Pancreas (tissue), 10 donors: ENCODE measurements around the gene ADCY1. TPM values are rescaled to one million over a fixed set of nuclear protein-coding genes. Genes with fewer than 3 reads are reported as not detected.

ENCODE experiments used
- ATAC-seq, 4 donors: fragments of 200-7000 bp; cut with Tn5 transposase; one replicate each; pipeline versions ENCODE4 v1.8.0 to v1.9.1; 2020; ENCODE audit warnings: mild to moderate bottlenecking in 4 of 4, moderate library complexity in 4 of 4
- DNase-seq, 6 donors: peaks; one replicate each; pipeline ENCODE4 v3.0.0-alpha.2; 2020
- FAIRE-seq: peaks from 2 replicates; lab custom pipeline; 2012; peaks lifted over from hg19 to GRCh38; lab: Jason Lieb, UNC
- H3K27ac ChIP-seq, 4 donors: fragments of 200-600 bp; sonication (generic); 1 replicate in 3 of 4; 2 replicates in 1 of 4; pipeline versions ENCODE4 v1.5.0 to v1.8.0; 2020
- H3K27me3 ChIP-seq, 4 donors: fragments of 200-600 bp; one replicate each; pipeline ENCODE4 v1.8.0; 2021
- H3K36me3 ChIP-seq, 3 donors: fragments of 200-600 bp; sonication (generic) in 1 of 3; one replicate each; pipeline versions ENCODE4 v1.5.0 to v1.8.0; 2020 to 2021
- H3K4me1 ChIP-seq, 3 donors: fragments of 200-600 bp; one replicate each; pipeline ENCODE4 v1.8.0; 2021
- H3K4me3 ChIP-seq, 4 donors: fragments of 200-600 bp; sonication (generic) in 2 of 4; one replicate each; pipeline versions ENCODE4 v1.5.0 to v1.8.0; 2020 to 2021
- H3K9me3 ChIP-seq, 4 donors: fragments of 200-600 bp; one replicate each; pipeline ENCODE4 v1.8.0; 2021
- CTCF ChIP-seq, 4 donors: fragments of 200-600 bp; sonication (generic) in 3 of 4; IDR thresholded peaks; one replicate each; pipeline versions ENCODE4 v1.5.0 to v1.8.0; 2021; ENCODE audit warnings: antibody characterized with exemption in 4 of 4
- WGBS, 2 donors: extraction: QIAGEN DNeasy Blood & Tissue Kit; methylation state at CpG; one replicate each; pipeline ENCODE4 v1.1.7; 2013; 5-methylcytosine and 5-hydroxymethylcytosine counted together
- intact Hi-C, 3 donors: fragments of 100-400 bp; cut with DNase I; formaldehyde crosslinking; loops; one replicate each; pipeline versions ENCODE4 v1.11.1 to v1.14.2; 2022
- polyA plus RNA-seq, 2 donors: library from polyadenylated mRNA; stranded (reverse); fragments of 200-250 nt; gene quantifications; one replicate each; pipeline ENCODE4 v1.2.3, GENCODE V29; 2013
- total RNA-seq, 6 donors: library from RNA; stranded (reverse); fragmentation: NEBNext Ultra II Directional in 4 of 6; extraction: Animal tissue kit (Norgen Biotek cat#: 25700) in 4 of 6; gene quantifications; one replicate each; pipeline versions ENCODE4 v1.2.1 to v1.2.4, GENCODE V29; 2021 to 2023
- donor health status: healthy with polysubstance abuse.
- donor health status: DM: no; HTN: no; CAD: no; lungs with moderate emphysema.
- donor health status: DM: no; HTN: no; CAD: no.
- donor health status: control.
- donor health status: control.
- donor health status: Bipolar disorder and iron deficiency.
- donor health status: DM: yes; HTN: yes; CAD: no.
- donor health status: DM: no; HTN: no; CAD: no.
- donor health status: DM: no; HTN: no; CAD: no.
- donor health status: DM: yes; HTN: yes; CAD: no.

The ADCY1 gene
- total and polyA plus RNA-seq, 8 donors, result 1.0 to 5.8 (median 4.2) TPM

GRCh38 chr7:45646996-45647825 lies 73.0 kb downstream of the ADCY1 start:
- H3K36me3 ChIP-seq, result no peaks in the 10 kb centered on the region
- H3K4me3 ChIP-seq, result no peak overlapping the region
- no peak for TF ChIP-seq CTCF (IDR thresholded peaks at IDR 0.05)
- FAIRE-seq (no peak), ATAC-seq (peak in 3 of 4 donors; percentile 9 to 56 (median 37)), DNase-seq (peak in 1 of 6 donors; percentile 12)
- no peaks in the 10 kb centered on the region for H3K9me3 ChIP-seq
- H3K27ac ChIP-seq, result no peak overlapping the region
- WGBS, 2 donors, result 66 to 69% methylated on average over 12 of the region's 12 CpGs
- intact Hi-C loops, result no loop called here
- H3K4me1 ChIP-seq, result no peaks in the 10 kb centered on the region
- H3K27me3 ChIP-seq, result no peaks in the 10 kb centered on the region

GRCh38 chr7:45647967-45648670 lies 74.0 kb downstream of the ADCY1 start:
- FAIRE-seq, result no peak
- ATAC-seq, result no peak
- H3K9me3 ChIP-seq, result no peaks in the 10 kb centered on the region
- WGBS, 2 donors, result 82 to 92% methylated on average over 13 of the region's 13 CpGs
- intact Hi-C loops, result no loop called here
- DNase-seq, result no peak
- no peak for TF ChIP-seq CTCF (IDR thresholded peaks at IDR 0.05)
- no peak overlapping the region for H3K4me3 ChIP-seq
- no peak overlapping the region for H3K27ac ChIP-seq
- no peaks in the 10 kb centered on the region for H3K4me1 ChIP-seq
- no peaks in the 10 kb centered on the region for H3K27me3 ChIP-seq
- H3K36me3 ChIP-seq, result no peaks in the 10 kb centered on the region

- ATAC-seq (no peak), DNase-seq (no peak), FAIRE-seq (no peak)
- intact Hi-C loops, result no loop called here
- TF ChIP-seq CTCF (IDR thresholded peaks at IDR 0.05), result no peak
- no peak overlapping the region for H3K4me3 ChIP-seq
- WGBS, 2 donors, result 93 to 95% methylated on average over 10 of the region's 10 CpGs
- H3K36me3 ChIP-seq, result no peaks in the 10 kb centered on the region
- H3K27me3 ChIP-seq, result no peaks in the 10 kb centered on the region
- no peaks in the 10 kb centered on the region for H3K4me1 ChIP-seq
- H3K9me3 ChIP-seq, result no peaks in the 10 kb centered on the region
- no peak overlapping the region for H3K27ac ChIP-seq
Observed at GRCh38 chr7:45648671-45648995, 74.5 kb downstream of the ADCY1 start.

- no peaks in the 10 kb centered on the region for H3K27me3 ChIP-seq
- FAIRE-seq (no peak), ATAC-seq (no peak), DNase-seq (no peak)
- no peaks in the 10 kb centered on the region for H3K4me1 ChIP-seq
- no peaks in the 10 kb centered on the region for H3K9me3 ChIP-seq
- no peaks in the 10 kb centered on the region for H3K36me3 ChIP-seq
- H3K27ac ChIP-seq, result no peak overlapping the region
- no peak overlapping the region for H3K4me3 ChIP-seq
- intact Hi-C loops, result no loop called here
- WGBS, 2 donors, result 90 to 92% methylated on average over 11 of the region's 11 CpGs
- TF ChIP-seq CTCF (IDR thresholded peaks at IDR 0.05), result no peak
Observed at GRCh38 chr7:45649560-45650346, 75.6 kb downstream of the ADCY1 start.
